KG1 (cell line): ENCODE measurements around the gene TNIK.

Source experiments
- DNase-seq: peaks from one replicate; lab custom pipeline; 2025; lab: John Stamatoyannopoulos, UW

The TNIK gene

DNA sequence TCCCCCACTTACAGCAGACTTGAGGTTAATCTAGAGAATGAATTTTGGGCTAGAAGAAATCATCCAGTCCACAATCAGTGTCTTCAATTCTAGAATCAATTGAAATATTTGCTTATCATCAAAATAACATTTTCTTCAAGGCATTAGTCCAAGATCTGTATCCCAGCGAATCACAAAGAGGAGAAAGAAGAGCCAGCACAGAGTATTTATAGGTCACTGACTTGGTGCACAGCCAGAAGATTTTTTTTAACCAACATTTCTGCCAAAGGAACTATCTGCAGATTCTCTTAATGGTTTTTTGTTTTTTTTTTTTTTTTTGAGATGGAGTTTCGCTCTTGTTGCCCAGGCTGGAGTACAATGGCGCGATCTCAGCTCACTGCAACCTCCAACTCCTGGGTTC, 178.2 kb downstream of the TNIK start:
- no peak for DNase-seq

- DNase-seq = no peak
These were observed 178.8 kb downstream of the TNIK start for GRCh38 chr3:171281256-171281992.

GRCh38 chr3:171279972-171280371, 180.2 kb downstream of the TNIK start:
- no peak for DNase-seq

DNA sequence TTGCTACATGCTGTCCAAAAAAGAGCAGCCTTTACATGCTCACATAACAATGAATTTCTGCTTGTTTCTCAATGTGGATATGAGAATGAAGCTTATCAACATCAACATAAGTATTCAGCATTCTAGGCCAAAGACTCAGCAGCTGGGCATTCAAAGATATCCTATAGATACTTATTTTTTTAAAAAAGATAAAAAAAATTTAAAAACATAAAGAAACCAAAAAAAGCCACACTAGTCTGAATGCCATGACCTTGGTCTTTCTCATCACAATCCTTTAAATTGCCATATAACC, 182.0 kb downstream of the TNIK start:
- no peak for DNase-seq

GRCh38 chr3:171277456-171278298, 182.5 kb downstream of the TNIK start:
- no peak for DNase-seq

- DNase-seq = no peak
These were observed 183.3 kb downstream of the TNIK start for GRCh38 chr3:171276923-171277322.

DNA sequence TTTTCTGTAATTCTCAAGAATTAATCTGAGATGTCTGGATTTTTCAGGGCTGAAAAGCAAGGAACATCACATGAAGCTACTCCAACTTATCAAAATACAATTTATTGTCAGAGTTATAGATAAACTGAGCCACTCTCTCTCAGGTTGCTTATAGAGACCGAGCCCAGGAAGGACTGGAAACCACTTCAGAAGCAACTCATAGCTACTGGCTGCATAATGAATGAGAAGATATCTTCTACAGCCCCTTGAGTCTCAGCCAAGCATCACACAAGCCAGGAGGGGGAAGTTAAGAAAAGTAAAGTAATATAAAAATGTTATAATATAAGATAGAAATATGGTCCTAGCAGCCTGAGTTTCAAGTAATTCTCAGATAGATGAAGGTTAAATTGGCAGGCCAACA, 186.0 kb downstream of the TNIK start:
- no peak for DNase-seq

DNA sequence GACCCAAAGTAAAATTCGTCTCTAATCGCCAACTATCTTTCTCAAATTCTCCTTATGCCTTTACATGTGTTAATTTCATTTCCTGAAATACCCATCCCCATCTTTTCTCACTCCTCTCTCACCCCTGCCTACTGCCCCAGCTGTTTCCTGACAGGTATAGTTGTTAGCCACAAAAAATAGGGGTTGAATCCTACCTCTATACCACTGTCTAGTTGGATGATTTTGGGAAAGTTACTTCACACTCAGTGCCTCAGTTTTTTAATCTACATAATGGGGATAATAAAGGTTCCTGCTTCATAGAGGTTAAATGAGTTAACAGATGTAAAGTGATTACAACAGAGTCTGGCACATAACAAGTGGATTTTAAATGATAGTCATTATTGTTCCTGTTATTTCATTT, 189.7 kb downstream of the TNIK start:
- no peak for DNase-seq

- DNase-seq = no peak
These were observed 190.7 kb downstream of the TNIK start for GRCh38 chr3:171269542-171269941.

DNA sequence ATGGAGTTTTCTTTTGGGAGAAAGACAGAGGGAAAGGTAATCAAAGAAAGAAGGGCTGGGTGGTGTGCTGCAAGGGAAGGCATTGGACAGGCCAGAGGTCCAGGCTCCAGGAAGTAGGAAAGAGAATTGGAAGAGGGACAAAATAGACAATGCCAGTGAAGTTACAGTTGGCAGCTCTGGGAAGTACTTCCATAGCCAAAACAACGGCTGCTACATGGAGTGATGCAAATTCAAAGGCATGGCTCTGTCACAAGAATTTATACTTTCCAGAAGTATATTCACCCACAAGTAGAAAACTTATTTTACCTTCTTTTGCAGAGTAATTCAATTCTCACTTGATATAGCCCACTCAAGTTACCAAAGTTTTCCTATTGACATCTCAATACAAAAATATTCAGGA, 191.5 kb downstream of the TNIK start:
- no peak for DNase-seq

- no peak for DNase-seq
These were observed 193.1 kb downstream of the TNIK start for GRCh38 chr3:171267104-171267503.

GRCh38 chr3:171266740-171267073, 193.5 kb downstream of the TNIK start:
- DNase-seq = no peak

- no peak for DNase-seq
These were observed 194.0 kb downstream of the TNIK start for GRCh38 chr3:171266034-171266739.

GRCh38 chr3:171264758-171265157, 195.4 kb downstream of the TNIK start:
- DNase-seq = no peak

- no peak for DNase-seq
These were observed 197.8 kb downstream of the TNIK start for GRCh38 chr3:171262431-171262830.

- no peak for DNase-seq
These were observed 198.7 kb downstream of the TNIK start for GRCh38 chr3:171261487-171261886.

DNA sequence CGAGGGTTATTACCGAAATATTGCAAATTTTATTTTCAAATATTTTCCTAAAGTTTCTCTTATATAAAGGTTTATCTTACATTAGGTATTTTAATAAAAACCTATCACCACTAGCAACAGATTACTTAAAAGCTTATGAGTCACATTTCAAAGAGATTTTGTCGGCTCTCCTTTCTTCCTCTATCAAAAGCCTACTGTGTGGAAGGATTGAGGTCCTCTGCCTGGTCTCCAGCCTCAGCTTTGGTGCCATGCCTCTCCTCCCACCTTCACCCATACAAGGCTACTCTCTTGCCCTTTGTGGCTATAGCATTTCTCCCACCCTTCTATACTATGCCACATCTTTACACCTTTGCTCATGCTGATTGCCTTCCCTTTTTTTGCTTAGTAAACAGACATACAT, 199.3 kb downstream of the TNIK start:
- DNase-seq = no peak

DNA sequence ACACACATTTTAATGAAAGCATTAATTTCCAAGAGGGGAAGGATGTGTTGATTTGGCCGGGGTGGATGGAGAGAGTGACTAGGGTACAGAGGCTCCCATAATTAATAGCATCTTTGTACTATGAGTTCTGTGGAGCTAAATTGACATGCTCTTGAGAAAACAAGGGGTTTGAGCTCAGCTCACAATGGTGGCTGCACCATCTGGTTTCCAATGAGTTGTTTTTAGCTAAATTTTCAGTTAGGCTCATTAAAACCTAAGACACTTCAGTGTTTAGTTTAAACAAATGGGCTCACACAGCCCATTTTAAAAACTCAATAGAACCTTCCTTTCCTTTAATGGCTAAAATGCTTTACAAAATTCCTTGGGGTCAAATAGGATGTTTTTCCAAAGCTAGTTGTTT, 199.7 kb downstream of the TNIK start:
- DNase-seq = no peak

DNA sequence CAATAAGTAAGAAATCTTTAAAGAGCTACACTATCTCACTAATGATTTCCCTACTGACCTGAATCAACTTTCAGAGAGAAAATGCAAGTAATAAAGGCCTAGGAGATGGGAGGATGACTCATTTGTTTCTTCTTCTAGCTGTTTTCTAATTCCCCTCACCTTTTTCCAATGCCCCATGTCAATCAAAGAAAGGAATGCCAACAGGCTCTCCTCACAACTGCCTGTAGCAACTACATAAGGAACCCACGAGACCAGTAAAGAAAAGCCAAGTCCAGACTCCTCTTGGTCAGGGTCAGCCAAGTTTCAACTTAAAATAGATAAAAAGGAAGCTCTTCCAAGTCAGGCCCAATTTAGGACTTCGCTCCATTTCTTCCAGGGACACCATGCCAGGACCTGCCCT, 201.9 kb downstream of the TNIK start:
- no peak for DNase-seq

DNA sequence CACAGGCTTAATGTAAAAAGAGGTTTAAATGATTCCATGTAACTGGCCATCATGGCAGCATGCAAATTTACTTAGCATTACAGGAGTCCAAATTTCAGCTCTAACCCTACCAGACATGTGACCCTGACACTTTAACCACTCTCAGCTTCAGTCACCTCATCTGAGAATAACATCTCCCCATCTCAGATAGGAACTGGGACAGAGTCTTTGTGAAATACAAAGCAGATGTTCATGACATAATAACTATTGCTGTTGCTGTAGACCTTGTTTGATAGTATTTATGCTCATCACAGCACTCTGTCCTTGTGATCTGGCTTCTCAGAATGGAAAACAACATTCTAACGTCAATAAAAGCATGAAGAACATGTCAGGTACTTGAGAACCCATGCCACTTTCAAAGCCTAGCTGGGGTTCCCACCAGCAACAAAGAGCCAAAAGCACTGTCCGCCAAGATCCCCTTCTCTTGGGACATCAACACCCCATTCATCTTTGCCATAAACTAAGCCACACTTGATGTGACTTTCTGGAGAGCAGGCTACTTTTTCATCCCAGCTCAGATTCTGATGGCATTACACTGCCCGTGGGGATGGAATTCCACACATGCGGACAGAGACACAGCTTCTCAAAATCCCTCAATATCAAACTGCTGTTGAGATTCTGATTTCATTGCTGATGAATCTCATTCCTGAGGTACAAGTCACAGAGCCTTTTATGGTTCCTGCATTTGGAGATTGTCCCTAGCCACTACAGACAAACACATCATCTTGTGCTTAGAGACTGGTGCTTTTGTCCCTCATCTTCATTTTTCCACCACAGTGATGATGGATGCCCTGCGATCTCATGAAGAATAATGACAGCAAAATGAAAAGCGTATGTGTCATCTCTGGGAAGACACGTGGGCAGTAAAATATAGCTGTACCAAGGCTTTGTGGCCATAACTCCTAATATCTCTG, 202.7 kb downstream of the TNIK start:
- DNase-seq = no peak

GRCh38 chr3:171256445-171257250, 203.6 kb downstream of the TNIK start:
- no peak for DNase-seq
